CMK (cell line): ENCODE data around the gene RILPL2.
"Not testable (repeated sequence)": the region's sequence is repeated elsewhere in the genome, so short reads cannot be mapped to it uniquely, and the experiment has no call there.

ENCODE experiments used
- DNase-seq: peaks from one replicate; pipeline ENCODE4 v3.0.0-alpha.2; 2010; ENCODE audit warnings: low read depth

The RILPL2 gene

DNA sequence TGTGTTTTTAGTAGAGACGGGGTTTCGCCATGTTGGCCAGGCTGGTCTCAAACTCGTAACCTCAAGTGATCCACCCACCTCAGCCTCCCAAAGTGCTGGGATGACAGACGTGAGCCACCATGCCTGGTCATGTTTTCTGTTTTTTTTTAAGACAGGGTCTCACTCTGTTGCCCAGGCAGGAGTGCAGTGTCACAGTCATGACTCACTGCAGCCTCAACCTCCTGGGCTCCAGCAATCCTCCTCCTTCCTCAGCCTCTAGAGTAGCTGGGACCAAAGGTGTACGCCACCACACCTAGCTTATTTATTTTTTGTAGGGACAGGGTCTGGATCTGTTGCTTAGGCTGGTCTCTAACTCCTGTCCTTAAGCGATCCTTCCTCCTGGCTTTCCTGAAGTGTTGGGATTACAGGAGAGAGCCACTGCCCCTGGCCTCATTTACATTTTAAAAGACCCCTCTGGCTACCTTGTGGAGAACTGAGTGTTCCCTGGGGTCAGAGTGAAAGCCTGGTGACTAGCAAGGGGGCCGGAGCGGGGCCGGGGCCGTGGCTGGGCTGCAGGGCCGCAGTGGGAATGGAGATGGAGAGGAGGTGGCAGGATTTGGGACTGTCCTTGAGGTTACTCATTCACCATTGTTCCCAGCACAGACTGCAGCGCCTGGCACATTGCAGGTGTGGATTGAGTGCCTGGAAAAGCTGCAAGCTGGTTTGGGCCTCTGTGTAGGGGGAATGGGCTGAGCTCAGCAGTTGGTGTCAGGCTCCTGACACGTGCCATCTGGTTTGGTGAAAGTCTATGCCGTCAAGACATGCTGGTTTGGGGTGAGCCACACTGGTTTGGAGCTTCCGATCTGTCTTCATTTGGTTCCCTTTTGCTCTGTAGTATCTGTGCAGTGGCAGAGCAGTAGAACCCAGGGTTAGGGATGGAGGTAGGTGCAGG, 34.5 kb downstream of the RILPL2 start:
- no peak for DNase-seq

DNA sequence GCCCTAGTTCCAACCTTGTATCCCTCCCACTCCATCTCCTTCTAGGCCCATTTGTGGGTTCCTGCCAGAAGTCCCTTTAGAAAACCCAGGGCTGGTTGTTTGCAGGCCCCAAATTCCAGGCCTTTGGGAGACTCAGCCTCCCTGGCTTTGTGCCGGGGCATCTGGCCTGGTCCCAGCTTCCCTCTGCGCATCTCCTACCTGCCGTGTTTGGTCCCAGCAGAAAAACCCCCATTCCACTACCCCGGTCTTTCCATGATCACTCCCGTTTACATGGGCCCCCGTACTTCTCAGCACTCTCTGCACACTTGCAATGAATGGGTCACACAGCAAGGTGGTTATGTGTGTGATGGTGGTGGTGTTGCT, 37.2 kb downstream of the RILPL2 start:
- no peak for DNase-seq

DNA sequence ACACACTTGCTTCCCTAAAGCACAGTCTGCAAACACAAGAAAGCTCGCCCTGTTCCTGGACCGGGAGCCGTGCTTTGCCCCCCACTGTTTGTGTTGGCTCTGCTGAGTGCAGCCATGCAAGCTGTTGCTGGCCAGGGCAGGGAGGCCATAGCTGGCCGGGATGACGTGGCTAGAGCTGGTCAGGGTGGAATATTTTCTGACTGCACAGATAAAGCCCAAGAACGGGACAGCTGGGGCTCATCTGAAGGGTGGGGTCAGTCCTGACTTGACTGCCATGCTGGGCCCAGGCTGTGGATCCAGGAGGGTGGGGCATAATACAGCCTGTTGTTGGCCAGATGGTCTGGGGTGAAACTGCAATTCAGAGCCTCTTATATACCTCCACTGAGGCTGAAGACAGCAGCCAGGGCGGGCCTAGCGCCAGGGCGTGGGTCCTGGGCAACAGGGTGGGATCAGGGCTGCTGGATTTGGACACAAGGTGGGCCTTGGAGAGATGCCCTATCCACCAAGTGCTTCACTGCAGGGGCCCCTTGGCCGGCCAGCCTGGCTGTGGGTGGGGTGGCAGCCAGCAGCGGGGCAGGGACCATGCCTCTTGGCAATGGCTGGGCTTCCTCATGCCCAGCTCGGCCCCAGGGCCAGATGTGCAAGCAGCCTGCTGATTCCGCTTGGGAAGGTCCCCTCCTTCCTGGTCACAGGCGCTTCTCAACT, 37.8 kb downstream of the RILPL2 start:
- DNase-seq: no peak

DNA sequence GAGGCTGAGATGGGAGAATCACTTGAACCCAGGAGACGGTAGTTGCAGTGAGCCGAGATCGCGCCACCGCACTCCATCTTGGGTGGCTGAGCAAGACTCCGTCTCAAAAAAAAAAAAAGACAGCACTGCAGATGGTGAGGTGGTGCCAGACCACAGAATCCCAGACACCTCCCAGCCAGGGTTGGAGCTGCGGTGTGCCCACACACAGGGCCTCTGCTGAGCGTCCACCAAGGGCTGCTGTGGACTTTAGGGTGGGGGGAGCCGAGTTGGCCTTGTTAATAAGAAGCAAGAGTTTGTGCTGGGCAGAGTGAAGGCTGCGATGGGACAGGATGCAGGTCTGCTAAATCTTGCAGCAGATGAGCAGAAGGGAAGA, 38.3 kb downstream of the RILPL2 start:
- DNase-seq: no peak

DNA sequence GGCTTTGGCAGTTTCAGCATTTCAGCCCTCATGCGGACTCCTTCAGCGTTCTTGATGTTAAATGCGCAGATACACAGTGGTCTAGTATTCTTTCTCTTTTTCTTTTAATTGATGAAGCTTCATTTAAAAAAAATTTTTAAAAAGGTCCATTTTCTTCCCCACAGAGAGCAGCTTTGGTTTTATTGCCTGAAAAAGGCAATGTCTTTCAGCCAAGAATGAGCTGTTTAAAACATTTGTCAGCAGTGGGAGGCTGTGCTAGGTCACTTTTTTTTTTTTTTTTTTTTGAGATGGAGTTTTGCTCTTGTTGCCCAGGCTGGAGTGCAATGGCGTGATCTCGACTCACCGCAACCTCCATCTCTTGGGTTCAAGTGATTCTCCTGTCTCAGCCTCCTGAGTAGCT, 39.1 kb downstream of the RILPL2 start:
- DNase-seq: no peak

DNA sequence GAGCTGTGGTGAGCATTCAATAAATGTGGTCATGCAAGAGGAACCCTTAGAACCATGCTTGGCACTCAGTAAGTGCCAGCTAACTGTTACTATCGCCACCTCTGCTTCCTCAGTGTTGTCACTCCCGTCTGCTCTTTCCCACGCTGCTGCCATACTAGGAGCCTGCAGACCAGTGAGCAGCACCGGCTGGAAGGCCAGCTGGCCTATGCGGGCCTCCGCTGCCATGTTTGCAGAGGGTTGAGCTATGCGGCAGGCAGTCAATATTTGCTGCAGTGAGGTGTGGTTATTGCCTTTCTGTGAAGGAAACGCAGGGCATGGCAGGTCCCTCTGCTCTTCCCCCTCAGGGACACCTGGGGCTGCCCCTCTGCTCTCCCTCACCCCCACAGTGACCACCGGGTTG, 39.5 kb downstream of the RILPL2 start:
- DNase-seq: no peak

DNA sequence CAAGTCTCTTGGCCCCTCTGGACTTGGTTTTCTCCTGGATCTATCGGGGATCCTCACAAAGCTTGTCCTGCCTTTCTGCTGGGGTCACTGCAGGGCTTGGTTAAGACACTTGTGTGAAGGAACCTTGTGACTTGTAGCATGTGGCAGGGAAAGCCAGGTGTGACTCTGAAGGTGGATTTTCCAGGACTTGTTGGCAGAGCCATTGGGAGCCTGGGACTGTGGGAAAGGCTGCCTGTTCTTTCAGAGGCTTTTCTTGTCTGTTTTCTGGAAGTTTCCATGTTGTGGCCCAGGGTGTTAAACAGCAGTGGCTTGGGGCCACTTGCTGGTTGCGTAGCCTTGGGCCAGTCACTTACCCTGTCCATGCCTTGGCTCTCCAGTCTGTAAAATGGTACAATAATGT, 39.9 kb downstream of the RILPL2 start:
- no peak for DNase-seq

DNA sequence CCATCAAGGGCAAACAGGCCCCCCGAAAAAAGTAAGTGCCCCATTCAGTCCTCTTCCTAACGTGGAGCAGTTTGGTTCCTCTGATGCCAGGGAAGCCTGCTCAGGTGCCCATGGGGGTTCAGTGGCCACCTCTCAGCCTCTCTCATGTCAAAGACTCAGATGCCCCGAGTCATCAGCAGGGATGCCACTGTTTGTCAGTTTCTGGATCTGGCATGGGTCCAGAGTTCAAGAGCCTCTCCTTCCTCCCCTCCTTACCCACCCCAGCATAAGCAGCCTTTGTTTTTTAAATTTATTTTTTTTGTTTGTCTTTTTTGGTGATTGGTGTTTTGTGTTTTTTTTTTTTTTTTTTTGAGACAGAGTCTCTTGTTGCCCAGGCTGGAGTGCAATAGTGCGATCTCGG, 41.2 kb downstream of the RILPL2 start:
- DNase-seq: no peak

DNA sequence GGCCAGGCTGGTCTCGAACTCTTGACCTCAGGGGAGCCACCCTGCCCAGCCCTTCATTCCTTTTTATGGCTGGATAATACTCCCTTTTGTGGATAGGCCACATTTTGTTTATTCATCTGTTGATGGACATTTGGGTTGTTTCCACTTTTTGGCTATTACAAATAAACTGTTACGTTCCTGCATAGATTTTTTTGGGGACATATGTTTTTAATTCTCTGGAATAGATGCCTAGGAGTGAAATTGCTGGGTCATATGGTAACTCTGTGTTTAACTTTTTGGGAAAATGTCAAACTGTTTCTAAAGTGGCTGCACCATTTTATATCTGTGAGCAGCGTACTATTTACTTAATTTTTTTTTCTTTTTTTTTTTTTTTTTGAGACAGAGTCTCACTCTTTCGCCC, 42.7 kb downstream of the RILPL2 start:
- no peak for DNase-seq

DNA sequence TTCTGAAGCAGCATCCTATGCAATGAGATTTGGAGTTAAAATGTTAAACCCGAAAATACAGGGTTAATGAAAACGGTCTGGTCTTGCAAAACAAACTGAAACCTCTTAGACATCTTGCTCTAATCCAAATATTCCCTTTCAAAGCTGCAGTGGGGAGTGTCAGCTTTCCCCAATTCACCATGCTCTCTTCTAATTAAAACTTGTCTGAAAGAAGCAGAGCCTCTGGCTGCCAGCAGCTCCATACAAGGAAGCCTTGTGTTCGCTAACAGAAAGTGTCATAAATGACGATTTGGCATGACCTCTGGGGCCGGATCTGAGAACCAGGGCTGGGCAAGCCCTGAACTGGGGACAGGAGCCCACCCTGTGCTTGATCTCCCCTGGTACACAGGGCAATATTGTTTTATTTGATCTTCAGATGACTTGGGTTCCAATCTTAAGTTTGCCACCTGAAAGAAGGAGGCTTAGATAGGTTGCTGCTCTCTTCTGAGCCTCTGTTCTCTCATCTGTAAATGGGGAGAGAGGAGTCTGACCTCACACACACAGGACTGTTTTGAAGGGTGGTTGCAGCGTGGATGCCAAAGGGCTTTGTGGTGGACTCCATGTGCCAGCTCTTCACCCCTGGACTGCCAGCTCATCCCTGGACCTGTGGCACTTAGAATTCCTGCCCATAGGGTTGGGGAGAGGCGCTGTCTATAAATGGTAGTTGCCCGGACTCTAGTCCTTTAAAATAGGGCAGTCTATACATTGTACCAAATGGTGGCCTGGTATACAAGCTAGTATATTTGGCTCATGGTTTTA, 44.7 kb downstream of the RILPL2 start:
- no peak for DNase-seq

DNA sequence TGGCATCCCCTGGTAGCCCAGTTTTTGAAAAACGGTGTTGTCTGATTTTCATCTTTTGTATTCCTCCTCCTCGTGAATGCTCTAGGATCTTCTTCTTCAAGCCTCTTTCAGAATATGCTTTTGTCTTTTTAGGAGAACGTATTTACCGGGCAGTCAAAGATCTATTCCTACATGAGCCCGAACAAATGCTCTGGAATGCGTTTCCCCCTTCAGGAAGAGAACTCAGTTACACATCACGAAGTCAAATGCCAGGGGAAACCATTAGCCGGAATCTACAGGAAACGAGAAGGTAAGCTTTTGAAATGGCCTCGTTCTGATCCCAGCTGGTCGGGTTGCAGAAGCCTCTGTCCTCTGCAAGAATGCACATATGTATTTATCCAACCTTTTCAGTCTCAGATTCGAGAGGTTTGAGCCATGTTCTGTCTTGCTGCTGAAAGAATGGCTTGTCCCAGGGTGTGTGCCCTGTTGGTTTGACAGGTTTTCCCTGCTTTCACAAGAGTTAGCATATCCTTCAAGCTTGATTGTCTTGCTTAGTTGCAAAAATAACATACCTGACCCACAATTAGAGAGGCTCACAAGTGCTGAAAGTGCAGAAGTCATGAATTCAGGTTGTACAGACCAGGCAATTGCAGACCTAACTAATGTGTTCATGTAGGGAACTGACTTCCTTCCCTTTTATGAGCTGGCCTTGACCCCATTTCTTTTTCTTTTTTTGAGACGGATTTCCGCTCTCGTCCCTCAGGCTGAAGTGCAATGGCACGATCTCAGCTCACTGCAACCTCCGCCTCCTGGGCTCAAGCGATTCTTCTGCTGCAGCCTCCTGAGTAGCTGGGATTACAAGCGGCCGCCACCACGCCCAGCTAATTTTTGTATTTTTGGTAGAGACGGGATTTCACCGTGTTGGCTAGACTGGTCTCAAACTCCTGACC, 45.7 kb downstream of the RILPL2 start:
- no peak for DNase-seq

DNA sequence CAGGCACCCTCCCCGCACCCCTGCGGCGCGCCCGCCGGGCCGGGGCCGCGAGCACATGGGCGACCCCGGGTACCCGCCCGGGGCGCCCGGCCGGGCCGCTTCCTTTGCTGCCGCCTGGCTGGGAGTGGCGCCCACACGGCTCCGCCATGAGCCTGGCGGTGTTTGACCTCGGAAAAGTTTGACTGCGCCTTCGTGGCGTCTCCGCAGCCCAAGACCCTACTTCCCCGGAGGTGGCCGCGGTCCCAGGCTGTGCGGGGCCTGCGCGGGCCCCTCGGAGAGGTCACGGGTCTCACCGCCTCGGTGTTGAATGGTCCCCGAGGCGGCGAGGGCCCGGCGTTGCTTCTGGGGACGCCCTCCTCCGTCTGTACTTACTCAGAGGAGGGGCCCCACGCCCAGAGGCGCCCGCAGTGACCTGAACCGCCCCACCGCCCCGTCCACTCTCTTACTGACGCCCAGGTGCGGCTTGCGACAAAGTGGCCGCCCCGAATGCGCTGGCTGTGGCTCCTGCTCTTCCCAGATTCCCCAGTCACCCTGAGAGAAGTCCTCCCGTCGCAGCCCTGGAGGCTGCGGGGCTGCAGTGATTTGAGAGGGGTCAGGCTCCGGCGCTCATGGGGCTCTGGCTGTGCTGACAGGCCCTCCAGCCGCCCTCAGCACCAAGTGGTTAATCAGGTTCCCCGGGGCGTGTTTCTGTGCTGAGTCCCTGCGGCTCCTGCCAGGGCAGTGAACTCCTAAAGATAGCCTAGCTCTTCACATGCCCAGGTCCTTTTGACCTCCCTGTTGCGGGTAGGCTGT, 46.7 kb downstream of the RILPL2 start:
- no peak for DNase-seq

DNA sequence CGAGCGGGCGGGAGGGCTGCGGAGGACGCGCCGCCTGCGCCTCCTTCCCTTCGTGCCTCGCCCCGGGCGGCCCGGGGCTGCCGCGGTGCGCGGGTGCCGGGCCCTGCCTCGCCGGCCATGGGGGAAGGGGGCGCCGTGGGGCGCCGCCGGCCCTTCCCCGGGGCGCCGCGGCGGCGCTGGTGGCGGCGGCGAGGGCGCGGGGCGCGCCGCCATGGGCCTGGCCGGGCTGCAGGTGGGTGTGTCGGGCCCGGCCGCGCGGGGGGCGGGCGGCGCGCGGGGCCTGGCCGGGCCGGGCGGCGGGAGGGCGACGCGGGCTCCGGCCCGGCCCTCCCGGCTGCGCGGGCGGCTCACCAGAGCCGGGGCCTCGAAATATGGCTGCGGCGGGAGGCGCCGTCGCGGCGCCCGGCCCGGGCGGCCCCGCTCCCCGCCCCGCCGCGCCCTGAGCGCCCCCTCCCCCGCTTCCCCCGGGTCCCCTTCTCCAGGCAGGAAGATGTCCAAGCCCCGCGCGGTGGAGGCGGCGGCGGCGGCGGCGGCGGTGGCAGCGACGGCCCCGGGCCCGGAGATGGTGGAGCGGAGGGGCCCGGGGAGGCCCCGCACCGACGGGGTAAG, 47.4 kb downstream of the RILPL2 start:
- no peak for DNase-seq

DNA sequence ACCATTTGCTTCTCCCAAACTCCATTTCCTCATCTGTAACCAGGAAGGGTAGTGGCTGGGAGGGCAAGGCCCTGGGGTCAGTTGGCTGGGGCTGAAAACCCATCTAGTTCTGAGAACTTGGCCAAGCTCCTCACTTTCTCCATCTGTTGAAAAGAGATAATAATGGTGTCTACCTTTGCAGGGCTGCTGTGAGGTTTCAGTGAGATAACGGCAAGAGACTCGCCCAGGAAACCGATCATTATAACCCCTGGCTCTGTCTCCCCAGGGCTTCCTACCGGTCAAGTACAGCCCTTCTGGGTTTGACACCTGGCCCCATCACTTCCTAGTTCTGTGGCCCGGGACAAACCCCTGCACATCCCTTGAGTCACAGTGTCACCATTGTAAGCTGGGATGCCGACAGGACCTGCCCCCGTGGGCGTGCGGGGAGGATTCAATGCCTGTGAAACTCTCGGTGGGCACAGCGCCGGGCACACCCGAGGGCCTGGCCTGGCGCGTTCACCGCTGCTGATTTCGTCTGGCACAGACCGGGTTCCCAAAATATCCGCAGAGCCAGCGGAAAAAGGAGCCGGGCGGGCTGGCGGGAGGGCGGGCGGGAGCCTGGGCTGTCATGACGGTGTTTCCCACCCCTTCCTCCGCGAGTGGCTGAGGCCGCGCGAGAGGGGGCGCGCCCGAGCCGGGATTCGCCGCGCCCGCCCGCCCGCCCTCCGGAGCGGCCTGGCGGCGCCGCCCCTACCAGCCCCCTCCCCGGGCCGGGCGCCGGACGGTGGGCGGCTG, 48.1 kb downstream of the RILPL2 start:
- DNase-seq: no peak

DNA sequence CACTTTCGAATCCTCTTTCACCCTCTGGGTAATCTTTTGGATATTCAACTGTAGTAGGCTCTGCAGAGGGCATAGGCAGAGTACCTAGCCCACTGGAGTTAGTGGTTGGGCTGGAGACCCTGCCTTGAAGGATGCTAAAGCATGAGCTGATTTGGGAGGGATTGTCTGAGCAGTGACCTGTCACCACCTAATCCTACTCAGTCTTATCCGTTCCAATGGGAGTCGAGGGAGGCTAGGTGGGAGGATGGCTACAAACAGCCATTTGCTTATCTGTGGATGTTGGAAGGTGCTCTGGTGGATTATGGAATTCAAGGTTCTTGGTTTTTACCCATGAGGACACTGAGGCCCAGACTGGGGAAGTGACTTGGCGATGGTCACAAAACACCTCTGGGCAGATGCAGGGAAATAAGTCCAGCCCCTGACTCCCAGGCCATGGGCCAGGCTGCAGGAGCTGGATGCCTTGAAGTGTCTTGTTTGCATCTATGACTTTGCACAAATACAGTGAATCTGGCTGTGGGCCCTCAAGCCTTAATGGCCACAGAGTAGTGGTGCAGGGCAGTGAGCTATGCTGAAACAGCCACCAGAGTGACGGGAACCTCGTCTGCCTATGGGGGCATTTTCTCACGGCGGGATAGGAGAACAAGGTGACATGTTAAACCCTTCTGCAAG, 48.8 kb downstream of the RILPL2 start:
- DNase-seq: no peak

DNA sequence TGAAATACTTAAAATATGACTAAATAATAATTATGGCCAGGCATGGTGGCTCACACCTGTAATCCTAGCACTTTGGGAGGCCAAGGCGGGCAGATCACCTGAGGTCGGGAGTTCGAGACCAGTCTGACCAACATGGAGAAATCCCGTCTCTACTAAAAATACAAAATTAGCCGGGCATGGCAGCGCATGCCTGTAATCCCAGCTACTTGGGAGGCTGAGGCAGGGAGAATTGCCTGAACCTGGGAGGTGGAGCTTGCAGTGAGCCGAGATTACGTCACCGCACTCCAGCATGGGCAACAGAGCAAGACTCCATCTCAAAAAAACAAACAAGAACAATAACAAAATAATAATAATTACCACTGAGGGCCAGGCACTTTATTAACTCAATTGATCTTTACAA, 50.9 kb downstream of the RILPL2 start:
- DNase-seq: not testable (repeated sequence)

DNA sequence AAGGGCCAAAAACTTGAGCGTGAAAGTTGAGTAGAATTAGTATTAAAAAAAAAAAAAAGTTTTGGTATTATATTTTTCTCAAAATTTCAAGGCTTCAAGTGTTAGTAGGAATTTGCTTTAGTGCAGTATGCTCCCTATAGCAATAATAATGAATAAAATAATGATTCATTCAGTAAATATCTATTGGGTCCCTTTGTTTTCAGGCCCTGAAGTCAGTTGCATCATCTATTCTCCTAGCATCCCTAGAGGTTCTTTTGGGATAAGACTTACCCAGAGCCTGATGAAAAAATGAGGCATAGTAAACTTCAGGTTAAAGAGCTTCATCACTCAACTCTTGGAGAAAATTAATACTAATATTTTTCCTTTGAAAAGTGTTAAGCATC, 51.5 kb downstream of the RILPL2 start:
- no peak for DNase-seq

DNA sequence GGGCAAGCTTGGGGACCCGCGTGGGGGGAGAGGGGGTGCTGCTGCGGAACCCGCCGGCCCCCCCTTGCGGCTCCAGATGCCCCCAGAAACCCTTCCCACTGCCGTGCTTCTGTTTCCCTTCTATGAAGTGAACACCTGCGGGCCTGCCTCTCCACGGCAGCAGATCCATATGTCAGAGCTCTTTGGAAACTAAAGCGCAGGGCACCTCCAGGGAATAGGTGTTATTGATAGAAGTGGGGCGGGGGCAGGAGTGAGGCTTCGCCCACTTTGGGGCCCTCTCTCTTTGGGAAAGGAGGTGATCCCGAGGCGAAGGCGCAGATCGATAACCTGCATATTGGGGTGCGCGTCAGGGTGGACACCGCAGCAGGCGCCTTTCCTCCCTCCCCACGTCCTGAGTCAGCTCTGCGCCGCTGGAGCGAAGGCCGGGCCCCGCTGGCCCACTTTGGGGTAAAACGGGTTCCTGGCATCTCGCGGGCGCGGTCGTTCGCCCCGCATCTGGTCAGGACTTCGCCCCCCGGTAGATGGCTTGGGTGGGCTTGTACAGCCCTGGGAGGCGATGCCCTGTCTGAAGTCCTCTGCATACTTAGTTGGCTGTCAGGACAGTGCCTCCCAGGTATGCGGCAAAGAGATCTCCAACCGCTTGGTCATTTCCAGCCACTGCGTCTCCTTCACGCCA, 52.0 kb downstream of the RILPL2 start:
- DNase-seq: no peak

DNA sequence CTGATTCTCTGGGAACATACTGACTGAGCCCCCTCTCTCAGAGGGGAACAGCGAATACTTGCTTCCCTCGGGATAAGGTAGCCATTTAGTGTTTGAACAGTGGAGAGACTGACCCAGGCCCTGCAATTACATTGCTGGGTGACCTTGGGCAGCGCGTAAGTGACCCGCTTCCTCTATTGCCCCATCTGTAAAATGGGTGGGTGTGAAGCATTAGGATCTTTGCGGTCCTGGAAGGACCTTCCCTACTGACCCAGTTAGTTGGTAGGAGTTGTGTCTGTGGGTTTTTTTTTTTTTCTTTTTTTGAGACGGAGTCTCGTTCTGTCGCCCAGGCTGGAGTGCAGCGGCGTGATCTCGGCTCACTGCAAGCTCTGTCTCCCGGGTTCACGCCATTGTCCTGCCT, 53.8 kb downstream of the RILPL2 start:
- no peak for DNase-seq
